GM19025 (cell line): ENCODE results near the gene TSPO2.

Experiments used
- ATAC-seq: cut with Tn5 transposase; IDR thresholded peaks from one replicate; pipeline ENCODE4 v1.9.1; 2021; ENCODE audit warnings: mild to moderate bottlenecking, low read depth, moderate library complexity; ENCODE audit not compliant: unreplicated experiment

The TSPO2 gene

DNA sequence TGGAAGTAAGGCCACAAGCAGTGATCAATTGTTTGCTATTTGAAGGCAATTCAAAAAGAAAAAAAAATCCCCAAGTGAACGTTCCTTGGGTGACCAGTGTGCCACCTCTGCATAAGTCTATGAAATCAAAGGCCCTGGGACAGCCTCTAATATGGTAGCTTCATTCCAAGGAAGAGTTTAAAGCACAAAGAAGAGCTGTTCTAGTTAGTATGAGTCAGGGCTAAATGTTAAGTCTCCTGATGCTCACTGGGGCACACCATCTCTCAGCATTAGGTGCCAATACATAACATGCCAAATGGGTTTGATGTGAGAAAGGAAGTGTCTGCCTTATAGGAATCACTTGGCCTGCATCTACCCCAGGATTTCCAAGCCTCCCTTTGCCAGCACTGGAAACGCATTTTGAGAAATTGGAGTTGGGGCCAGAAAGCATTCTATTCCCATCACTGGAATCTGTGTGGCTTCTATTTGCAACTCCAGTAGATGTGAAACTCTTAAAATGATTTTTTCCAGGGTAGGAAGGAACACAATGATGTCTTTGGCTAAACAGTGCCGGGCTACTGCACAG is 16.2 kb upstream of the TSPO2 start:
- no peak for ATAC-seq

DNA sequence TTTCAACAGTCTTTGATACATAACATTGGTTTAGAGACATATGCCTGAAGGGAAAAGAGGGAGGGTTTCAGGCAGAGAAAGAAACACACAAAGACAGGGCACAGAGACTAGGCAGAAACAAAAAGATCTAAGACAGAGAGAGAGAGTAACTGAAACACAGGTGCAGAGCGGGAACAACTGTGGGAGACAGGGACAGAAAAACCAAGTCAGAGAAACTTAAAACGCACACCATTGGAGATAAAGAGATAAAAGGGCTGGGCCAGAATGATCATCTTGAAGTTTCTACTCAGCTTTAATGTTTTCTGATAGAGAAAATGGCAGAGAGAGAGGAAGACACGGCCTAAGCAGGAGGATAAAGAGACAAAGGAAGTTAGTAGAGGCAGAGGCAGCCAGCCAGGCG is 15.0 kb upstream of the TSPO2 start:
- no peak for ATAC-seq

DNA sequence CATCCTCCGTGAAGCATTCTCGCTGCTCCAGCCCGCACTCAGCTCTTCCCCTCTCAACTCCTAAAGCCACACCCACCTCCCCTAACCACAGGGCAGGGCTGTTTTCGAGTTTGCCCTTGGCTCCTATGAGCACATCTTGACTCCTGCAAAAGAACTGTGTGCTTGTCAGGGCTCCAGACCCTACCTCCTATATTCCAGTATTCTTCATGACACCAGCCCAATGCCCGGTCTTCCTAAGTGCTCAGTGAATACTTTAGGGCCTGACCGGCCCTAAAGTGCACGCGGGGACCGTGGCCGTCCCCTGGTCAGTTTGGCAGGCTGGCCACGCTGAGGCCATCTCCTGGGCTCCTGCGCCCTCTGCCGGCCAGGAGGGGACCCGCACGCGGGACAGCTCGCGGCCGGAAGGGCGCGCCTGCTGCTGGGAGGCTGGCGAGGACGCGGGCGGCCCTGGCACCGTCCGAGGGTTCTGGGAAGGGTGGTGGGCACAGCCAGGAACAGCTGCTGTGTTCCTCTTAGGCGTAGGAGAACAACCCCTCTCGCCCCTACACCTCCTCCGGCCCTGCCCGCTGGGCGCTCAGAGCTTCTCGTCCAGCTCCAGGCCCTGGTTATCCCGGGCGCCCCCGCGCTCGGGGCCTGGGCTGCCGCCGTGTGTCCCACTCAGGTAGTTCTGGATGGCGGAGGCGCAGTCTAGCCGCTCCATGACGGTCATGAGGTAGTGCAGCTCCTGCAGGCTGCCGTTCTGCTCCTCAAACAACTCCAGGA is 14.3 kb upstream of the TSPO2 start:
- ATAC-seq = peak; percentile 91

DNA sequence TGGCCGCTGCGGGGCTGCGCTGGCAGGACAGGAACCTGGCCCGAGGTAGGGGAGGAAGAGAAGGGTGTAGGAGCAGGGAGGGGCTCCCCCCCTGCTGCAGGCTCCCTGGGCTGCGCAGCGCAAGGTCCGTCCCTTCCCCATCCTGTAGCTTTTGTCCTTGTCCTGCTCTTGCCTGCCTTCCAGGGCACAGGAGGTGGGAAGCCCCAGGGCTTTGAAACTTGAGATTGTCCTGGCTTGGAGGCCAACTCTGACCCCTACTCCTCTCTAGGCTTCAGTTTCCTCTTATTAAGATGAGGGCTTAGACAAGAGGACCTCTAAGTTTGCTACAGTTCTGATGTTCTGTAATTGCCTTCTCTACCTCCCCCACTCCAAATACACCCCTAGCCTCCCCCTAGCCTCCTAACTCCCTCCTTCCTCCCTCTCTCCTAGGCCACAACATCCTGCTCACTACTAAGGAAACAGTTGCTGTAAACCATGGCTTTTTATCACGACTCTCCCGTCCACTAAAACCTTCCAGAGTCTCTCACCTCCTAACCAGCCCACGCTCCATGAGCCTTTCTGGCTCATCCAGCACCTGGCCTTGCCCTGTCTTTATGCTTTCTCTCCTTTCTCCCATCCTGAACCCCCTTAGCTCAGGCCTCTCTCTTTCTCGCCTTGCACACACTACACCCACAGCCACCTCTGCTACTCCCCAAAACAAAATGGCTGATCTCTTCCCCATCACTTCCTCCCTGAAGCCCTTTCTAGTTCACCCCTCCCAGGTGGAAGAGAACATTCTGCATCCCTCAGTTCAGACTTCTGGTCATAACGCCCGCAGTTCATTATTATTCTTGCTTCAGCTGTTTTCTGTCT is 13.5 kb upstream of the TSPO2 start:
- peak; percentile 28 for ATAC-seq

DNA sequence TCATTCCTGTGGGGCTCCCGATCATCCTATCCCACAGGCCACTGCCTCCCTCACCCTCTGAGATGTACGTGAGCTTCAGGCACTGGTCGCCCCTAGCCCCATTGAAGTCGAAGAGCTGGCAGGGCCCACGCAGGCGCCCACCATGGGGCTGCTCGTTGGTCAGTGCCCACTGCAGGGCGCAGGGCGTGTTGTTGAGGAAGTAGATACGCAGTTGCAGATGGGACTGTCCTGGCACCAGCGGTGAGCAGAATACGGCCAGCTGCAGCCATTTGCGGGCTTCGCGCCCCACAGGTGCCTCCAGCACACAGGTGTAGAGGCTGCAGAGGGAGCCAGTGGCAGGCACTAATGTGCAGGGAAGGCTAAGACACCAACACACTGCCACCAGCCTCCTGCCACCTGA is 9.4 kb upstream of the TSPO2 start:
- no peak for ATAC-seq

DNA sequence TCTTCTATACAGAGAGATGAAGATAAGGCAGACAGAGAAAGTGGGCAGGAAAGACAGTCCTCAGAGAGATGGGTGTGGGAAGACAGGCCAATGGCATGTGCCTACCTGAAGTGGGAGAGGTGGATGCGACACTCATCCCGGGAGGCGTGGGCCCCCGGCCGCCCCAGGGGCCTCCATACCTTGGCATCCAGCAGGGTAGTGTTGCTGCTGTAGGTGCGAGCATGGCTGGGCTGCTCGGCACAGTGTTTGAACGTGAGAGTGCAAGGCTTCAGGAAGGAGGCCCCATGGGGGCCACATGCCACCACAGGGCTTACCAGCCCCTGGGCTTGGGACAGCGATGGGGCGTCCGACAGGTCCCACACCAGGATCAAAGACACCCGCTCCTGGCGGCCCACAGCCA is 8.5 kb upstream of the TSPO2 start:
- no peak for ATAC-seq

DNA sequence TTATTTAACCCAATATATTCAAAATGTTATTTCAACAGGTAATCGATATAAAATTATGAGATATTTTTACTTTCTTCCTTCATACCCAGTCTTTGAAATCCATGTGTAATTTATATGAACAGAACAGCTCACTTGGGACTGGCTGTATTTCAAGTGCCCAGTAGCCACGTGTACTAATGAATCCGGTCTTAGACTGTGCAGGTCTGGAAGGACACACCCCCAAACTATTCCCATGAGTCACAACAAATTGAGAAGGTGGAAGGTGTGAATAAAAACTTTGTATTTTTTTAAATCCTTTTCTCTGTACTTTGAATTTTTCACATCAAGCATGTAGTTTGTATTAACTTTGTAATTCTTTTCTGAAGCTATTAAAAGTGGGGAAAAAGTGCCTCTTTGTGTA is 6.1 kb upstream of the TSPO2 start:
- no peak for ATAC-seq

DNA sequence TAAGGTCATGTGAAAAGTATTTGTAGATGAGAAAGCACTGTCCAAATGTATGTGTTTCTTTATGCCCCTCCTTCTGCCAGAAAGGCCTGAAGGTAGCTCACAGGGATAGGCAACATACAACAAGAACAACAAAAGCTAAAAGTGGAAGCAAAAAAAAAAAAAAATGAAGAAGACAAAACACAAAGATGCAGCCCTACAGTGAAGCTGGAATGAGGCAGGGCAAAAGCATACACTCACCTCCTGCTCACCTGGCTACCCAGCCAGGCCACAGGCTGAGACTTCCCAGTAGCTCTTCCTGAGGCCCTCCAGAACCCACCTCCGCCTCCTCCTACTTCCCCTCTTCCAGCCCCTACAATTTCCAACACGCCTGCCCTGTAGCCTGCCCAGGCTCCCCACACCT is 5.7 kb upstream of the TSPO2 start:
- ATAC-seq = no peak

DNA sequence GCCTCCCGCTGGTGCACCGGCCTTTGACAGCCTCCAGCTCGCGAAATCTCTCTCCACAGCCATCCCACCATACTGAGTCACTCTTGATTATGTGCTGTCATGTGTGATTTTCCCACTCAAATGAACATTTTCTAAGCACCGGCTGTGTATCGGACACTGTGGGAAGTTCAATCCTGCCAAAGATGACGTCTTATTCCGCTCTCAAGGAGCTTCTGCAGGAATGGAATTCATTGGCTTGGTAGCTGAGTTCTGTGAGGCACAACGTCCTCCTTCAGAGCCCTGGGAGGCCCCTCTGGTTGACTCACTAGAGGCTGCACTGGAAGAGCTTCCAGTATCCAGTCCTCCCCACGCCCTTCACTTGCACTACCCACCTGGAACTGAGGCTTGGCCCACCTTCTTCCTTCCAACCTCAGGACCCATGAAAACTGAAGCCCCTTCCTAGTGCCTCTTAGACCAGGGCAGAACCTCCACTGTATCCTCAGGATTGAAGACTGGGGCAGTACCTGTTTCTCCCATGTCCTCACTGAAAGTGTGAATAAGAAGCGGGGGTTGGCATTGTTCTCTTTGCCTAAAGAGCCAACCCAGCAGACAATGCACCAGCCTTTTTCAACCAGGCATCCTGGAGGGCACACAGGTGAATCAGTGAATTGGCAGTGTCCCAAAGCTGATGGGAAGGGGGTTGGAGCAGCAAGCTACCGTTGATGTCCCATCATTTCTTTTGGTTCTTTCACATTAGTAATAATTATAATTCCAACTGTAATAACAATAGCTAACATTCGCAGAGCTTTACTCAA is 5.0 kb upstream of the TSPO2 start:
- no peak for ATAC-seq

DNA sequence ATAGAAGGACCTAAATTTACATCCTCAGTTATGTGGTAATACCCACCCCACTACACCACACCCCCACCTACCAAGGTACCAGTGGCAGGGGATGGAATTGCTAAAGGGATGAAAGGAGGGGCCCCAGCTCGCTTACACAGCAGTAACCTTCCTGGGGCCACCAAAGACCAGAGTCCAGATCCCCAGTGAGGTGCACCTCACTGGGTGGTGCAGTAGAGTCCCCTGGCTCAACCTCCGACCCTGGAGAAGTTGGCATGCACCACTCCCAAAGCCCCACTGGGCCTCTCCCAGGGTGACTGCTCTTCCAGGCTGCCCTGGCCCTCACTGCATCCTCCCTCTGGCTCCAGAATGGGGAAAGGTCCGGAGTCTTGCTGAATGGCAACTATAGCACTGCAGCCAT is 4.1 kb upstream of the TSPO2 start:
- no peak for ATAC-seq

DNA sequence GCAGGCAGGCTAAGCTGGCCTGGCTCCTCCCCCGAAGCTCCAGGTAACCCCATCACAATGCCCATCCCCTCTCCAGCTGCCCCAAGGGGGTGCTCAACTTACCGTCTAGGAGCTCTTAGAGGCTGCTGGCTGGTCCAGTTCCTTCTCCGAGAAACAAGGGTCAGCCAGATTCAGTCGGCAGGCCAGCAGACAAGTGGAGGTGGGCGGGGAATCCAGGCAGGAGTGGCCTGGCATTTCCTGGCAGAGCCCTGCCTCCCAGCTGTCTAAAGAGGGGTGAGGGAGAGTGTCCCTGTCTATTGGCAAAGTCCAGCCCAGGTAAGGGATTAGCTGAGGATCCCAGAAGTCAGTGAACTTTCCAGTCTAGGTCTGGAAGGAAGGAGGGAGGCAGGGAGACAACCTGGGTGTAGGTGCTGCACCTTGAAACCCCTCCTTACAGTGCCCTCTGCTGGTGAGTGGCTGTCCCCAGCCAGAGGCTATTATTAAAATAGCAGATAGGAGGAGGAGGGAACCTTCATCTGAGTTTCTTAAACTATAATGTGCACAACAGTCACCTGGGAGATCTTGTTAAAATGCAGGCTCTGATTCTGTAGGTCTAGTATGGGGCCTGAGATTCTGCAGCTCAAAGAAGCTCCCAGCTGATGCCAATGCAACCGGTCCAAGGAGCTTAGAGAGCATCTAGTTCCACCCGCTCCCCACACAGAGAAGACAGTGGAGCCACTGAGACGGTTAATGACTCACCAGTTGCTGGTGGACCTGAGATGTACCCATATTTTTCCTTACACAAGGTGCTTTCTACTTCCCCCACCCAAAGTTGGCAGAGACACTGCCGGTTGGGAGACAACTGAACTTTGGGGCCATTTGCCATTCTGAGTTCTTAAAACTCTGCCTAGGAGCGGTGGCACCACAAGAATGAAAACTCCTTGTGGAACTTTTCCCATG is 2.9 kb upstream of the TSPO2 start, which contains the start of gene UNC5CL:
Gene UNC5CL (minus strand): TSS at position 162 of the 939 bp plus-strand sequence. CDS start 4,147 bp downstream, outside the sequence.
- no peak for ATAC-seq

DNA sequence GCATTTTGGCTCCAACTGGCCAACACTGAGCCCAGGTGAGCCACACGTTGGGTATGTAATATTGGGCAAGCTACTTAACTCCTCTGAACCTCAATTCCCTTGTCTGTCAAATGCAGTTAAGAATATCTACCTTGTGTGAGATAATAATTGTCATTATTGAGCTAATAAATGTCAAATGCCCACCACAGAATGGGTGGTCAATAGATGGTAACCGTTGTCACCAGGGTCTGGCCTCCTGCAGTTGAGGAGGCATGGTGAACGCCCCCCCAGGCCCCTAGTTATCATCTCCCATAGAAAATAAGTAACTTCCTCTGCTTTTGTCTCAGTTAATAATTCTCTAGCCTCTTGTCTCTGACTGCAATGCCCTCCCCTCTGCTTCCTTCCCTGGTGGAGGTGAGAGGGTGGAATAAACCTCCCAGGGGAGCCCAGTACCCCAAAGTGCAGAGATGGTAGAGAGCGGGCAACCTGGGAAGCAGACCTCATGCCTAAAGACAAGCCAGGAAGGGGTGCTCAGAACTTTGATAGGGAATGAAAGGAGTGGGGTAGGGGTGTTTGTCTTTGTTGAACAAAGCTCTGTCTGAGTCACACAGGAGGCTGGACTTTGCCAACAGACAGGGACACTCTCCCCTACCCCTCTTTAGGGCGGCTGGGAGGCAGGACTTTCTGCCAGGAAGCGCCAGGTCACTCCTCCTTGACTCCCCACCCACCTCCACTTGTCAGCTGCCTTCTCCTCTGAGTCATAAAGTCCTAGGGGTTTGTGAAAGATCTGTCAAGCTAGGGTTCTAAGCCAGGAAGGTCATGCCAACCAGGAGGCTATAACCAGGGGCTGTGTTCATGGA is 1.9 kb upstream of the TSPO2 start:
- no peak for ATAC-seq

DNA sequence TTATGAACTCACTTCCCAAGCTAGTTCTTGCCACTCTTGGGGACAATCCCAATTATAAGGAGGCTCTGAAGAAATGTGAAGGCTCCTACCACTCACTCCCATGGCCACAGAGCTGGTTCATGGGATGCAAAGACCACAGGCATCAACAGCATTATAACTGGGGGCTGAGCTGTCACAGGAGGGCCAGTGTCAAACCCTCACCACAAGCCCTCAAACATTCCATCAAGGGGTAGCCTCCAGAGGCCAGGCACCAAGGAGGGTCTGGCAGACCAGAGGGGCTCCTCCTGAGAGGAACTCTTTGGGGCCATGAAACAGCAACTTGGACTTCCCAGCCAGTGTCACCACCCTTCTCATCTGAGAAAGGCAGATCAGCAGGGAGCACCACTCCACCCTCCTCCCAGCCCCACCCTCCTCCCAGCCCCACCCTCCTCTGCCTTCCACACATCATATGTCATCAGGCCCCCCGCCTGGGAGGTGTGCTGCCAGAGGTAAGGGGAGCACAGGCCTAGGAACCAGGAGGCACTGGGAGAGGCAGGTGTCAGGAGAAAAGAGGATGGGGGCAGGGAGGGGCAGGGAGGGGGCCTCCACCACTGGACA is 1.2 kb upstream of the TSPO2 start:
- ATAC-seq = no peak

DNA sequence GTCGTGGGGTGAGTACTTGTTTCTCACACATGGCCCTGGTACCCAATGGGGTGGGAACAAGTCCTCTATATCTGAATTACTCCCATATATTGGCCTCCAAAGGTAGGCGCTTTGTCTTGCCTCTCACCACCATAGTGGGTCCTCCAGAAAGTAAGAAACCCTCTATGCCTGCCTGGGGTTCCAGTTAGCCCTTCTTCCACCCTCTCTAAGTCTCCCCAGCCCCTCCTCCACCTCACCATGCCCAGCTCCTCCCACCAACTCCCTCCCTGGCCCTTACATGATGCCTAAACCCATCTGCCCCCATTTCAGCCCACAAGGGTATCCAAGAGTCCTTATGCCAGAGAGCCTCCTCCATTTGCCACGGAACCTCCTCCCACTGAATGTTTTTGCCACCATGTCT is 884 bp downstream of the TSPO2 start:
- ATAC-seq = no peak

DNA sequence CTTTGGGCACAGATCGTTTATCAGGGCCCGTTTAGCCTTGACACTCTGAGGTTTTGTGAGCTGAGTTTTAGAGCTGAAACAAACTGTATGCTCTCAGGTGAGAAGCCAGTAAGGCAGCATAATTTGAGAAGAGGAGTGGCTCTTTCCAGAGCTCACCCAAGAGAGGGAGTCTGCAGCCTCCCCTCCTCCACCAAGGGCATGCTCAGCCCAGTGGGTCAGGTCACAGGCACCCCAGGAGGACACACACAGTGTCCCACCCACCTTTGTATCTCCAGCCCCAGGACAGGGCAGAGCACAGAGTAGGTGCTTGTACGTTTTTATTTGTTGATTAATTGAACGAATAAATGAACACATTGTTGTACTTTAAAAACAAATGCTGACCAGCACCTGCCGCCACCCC is 3.4 kb downstream of the TSPO2 start:
- no peak for ATAC-seq

DNA sequence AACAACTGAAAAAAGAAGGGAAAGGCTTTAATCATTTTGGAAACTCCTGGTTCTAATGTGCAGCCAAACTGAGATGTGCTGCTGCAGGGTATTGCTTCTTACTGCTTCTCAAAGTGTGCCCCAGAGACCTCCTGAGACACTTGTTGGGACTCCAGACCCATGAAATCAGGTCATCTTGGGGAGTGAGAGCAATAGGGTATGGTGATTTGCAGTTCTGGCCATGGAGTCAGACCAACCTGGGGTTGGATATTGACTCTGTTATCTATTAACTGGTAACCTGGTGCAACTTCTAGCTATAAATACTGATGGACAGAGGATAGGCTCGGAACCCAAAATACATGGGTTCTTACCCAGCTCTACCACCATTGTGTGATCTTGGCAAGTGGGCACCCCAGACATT is 3.8 kb downstream of the TSPO2 start:
- ATAC-seq = no peak

DNA sequence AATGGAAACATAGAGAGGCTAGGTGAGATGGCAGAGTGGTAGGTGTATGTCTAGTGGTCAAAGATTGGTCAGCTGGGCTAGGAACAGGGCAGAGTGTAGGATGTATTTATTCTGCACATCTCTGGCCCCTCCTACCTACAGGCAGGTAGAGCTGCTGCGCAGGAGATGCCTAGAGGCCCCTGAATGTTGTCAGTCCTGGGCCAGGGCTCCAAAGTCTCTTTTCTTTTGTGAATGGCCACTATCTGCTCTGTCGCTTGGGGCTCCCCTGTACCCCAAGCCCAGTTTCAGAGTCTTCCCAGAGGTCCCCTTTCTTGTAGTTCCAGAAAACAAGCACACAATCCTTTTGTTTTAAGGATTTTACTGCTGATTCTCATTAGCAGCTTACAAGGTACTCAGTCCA is 5.0 kb downstream of the TSPO2 start:
- ATAC-seq = no peak
